OCI-LY1 (cell line): ENCODE results near the gene MAST4.

Experiments
- H2AFZ ChIP-seq: fragments of 200-600 bp; sonication (generic), shearing (Covaris generic); 2 replicates; pipeline ENCODE4 v1.6.0; 2014; ENCODE audit warnings: antibody characterized with exemption, mild to moderate bottlenecking, low read length
- H3F3A ChIP-seq: fragments of 200-600 bp; sonication (generic), shearing (Covaris generic); 2 replicates; pipeline ENCODE4 v1.6.0; 2014; ENCODE audit warnings: mild to moderate bottlenecking, antibody characterized with exemption, low read length, moderate library complexity; ENCODE audit not compliant: insufficient read depth
- H3K27ac ChIP-seq: fragments of 200-600 bp; sonication (generic); 2 replicates; pipeline ENCODE4 v1.5.1; 2014; ENCODE audit warnings: low read length, mixed run types, mild to moderate bottlenecking, low read depth; ENCODE audit not compliant: poor library complexity, severe bottlenecking
- H3K27me3 ChIP-seq: fragments of 200-600 bp; sonication (generic); 2 replicates; pipeline ENCODE4 v1.6.0; 2014; ENCODE audit warnings: antibody characterized with exemption, mild to moderate bottlenecking, low read length, moderate library complexity; ENCODE audit not compliant: insufficient read depth
- H3K36me3 ChIP-seq: fragments of 200-600 bp; sonication (generic); 2 replicates; pipeline ENCODE4 v1.6.1; 2014; ENCODE audit warnings: mild to moderate bottlenecking, antibody characterized with exemption, low read length, moderate library complexity, mixed read lengths; ENCODE audit not compliant: insufficient read depth
- H3K4me1 ChIP-seq: fragments of 200-600 bp; sonication (generic); 2 replicates; pipeline ENCODE4 v1.5.1; 2014; ENCODE audit warnings: mild to moderate bottlenecking, low read length, moderate library complexity; ENCODE audit not compliant: insufficient read depth, severe bottlenecking
- H3K4me2 ChIP-seq: fragments of 200-600 bp; sonication (generic), shearing (Covaris generic); 2 replicates; pipeline ENCODE4 v1.6.1; 2014; ENCODE audit warnings: low read length
- H3K4me3 ChIP-seq: fragments of 200-600 bp; sonication (generic); 2 replicates; pipeline ENCODE4 v1.5.1; 2014; ENCODE audit warnings: low read length, low read depth, mild to moderate bottlenecking, mixed read lengths; ENCODE audit not compliant: poor library complexity, severe bottlenecking
- H3K79me2 ChIP-seq: fragments of 200-600 bp; shearing (Covaris generic); 2 replicates; pipeline ENCODE4 v1.6.1; 2016; ENCODE audit warnings: mixed run types, low read length, mixed read lengths; ENCODE audit not compliant: insufficient read depth
- H3K9ac ChIP-seq: fragments of 200-600 bp; sonication (generic), shearing (Covaris generic); 2 replicates; pipeline ENCODE4 v1.6.1; 2014; ENCODE audit warnings: mild to moderate bottlenecking, low read length, mixed read lengths
- H3K9me2 ChIP-seq: fragments of 200-600 bp; sonication (generic), shearing (Covaris generic); 2 replicates; pipeline ENCODE4 v1.6.1; 2014; ENCODE audit warnings: low read depth, mild to moderate bottlenecking, low read length, mixed read lengths
- H3K9me3 ChIP-seq: fragments of 200-600 bp; shearing (Covaris generic); 2 replicates; pipeline ENCODE4 v1.6.1; 2014; ENCODE audit warnings: low read length, mixed read lengths
- H4K20me1 ChIP-seq: fragments of 200-600 bp; sonication (generic), shearing (Covaris generic); 2 replicates; pipeline ENCODE4 v1.6.0; 2016; ENCODE audit warnings: mild to moderate bottlenecking, low read length; ENCODE audit not compliant: insufficient read depth
- EZH2 ChIP-seq: fragments of 200-600 bp; sonication (generic), shearing (Covaris generic); IDR thresholded peaks from 2 replicates; pipeline ENCODE4 v1.8.0; 2017; ENCODE audit warnings: borderline replicate concordance, mixed run types, mild to moderate bottlenecking, antibody characterized with exemption, low read length, moderate library complexity, mixed read lengths
- TF ChIP-seq, protein P1 (sequence below): fragments of 200-600 bp; sonication (generic), shearing (Covaris generic); IDR thresholded peaks from 2 replicates; pipeline ENCODE4 v1.5.1; 2017; ENCODE audit warnings: mild to moderate bottlenecking, antibody characterized with exemption, low read length, moderate library complexity, mixed read lengths

The MAST4 gene

DNA sequence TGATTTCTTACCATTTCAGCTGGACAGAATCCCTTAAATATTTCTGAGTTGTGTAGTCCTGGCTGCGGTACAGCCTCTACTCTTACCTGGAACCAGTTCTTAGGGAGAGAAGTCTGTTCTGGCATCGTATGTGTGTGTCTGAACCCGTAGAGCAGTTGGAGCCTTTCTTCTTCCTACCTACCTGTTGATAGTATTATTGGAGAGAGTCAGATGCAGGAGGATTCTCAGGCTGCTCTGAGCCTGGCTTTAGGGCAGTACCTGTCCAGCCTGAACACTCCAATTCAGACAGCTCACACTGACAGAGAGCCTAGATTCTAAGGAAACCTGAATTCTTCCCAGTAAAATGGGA lies 410.3 kb downstream of the MAST4 start:
- H3K79me2 ChIP-seq, result no peaks in the 10 kb centered on the region
- no peaks in the 10 kb centered on the region for H3K9me3 ChIP-seq
- no peaks in the 10 kb centered on the region for H3K9me2 ChIP-seq
- H3K4me2 ChIP-seq, result no peak overlapping the region
- no peak overlapping the region for H2AFZ ChIP-seq
- no peak overlapping the region for H3K4me3 ChIP-seq
- peaks cover 18% of the 10 kb centered on the region for H3K4me1 ChIP-seq
- no peaks in the 10 kb centered on the region for H3K27me3 ChIP-seq
- H3K36me3 ChIP-seq, result no peaks in the 10 kb centered on the region
- TF ChIP-seq, protein P1, sequence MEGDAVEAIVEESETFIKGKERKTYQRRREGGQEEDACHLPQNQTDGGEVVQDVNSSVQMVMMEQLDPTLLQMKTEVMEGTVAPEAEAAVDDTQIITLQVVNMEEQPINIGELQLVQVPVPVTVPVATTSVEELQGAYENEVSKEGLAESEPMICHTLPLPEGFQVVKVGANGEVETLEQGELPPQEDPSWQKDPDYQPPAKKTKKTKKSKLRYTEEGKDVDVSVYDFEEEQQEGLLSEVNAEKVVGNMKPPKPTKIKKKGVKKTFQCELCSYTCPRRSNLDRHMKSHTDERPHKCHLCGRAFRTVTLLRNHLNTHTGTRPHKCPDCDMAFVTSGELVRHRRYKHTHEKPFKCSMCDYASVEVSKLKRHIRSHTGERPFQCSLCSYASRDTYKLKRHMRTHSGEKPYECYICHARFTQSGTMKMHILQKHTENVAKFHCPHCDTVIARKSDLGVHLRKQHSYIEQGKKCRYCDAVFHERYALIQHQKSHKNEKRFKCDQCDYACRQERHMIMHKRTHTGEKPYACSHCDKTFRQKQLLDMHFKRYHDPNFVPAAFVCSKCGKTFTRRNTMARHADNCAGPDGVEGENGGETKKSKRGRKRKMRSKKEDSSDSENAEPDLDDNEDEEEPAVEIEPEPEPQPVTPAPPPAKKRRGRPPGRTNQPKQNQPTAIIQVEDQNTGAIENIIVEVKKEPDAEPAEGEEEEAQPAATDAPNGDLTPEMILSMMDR, result no peak
- no peak for TF ChIP-seq EZH2
- H3K27ac ChIP-seq, result no peak overlapping the region
- H4K20me1 ChIP-seq, result no peaks in the 10 kb centered on the region
- H3K9ac ChIP-seq, result no peak overlapping the region
- no peaks in the 10 kb centered on the region for H3F3A ChIP-seq

DNA sequence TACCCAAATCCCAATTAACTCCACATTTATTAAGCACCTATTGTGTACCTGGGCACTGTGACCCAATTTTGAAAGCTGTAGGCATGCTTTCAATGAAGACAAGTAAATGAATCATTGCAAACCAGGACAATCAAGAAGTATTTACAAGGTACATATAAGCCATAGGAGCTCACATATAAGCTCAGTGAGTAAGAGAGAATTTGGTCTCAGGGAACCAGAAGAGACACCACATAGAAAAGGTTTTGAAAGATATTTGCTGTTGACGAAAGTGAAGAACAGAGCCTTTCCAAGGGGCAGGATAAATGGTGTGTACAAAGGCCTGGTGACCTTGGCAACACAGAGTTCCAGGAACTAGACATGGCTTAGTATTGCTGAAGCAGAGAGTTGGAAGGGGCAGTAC lies 412.8 kb downstream of the MAST4 start:
- Histone ChIP-seq H3K9ac (no peak overlapping the region), H3K4me3 (no peak overlapping the region), H4K20me1 (no peaks in the 10 kb centered on the region), H3K9me3 (no peaks in the 10 kb centered on the region), H2AFZ (no peak overlapping the region), H3K27ac (no peak overlapping the region), H3K27me3 (no peaks in the 10 kb centered on the region), H3F3A (no peaks in the 10 kb centered on the region), H3K4me1 (peaks cover 12% of the 10 kb centered on the region), H3K79me2 (no peaks in the 10 kb centered on the region), H3K4me2 (no peak overlapping the region), H3K36me3 (no peaks in the 10 kb centered on the region), H3K9me2 (no peaks in the 10 kb centered on the region)
- TF ChIP-seq, protein P1, result no peak
- TF ChIP-seq EZH2, result no peak

DNA sequence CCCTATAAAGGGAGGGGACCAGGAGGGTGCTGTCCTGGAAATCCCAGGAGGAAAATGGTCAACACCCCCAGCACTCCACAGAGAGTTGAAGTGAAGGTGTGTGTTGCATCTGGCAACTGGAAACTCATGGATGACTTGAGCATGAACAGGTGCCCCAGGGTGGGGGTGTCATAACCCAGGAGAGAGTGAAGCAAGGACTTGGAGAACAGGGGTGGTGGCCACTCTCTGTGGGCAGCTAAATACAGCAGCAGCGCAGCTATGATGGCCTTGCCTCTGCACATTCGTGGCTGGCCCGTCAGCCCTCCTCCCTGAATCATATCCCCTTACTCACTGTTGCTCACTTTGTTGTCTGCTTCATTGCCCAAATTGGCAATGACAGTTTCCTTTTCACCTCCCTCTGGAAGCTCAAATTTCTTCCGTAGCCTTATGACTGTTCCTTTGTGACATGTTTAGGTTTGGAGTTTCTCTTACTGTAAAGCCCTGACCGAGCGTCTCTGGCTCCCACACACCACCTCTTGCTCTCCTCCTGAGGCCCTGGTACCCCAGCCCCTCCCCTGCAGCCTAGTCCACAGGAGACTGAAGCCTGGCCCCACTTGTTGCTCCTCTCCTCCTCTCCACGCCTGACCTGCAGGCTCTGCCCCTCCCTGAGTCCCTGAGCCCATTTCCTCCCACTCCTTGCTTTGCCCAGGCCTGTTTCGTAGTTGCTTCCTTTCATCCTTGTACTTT lies 414.7 kb downstream of the MAST4 start:
- H3K36me3 ChIP-seq, result no peaks in the 10 kb centered on the region
- no peaks in the 10 kb centered on the region for H4K20me1 ChIP-seq
- H3K9ac ChIP-seq, result no peak overlapping the region
- TF ChIP-seq, protein P1, result no peak
- no peak for TF ChIP-seq EZH2
- no peaks in the 10 kb centered on the region for H3K9me3 ChIP-seq
- H2AFZ ChIP-seq, result no peak overlapping the region
- no peaks in the 10 kb centered on the region for H3F3A ChIP-seq
- H3K27me3 ChIP-seq, result no peaks in the 10 kb centered on the region
- no peak overlapping the region for H3K27ac ChIP-seq
- H3K4me3 ChIP-seq, result no peak overlapping the region
- no peaks in the 10 kb centered on the region for H3K9me2 ChIP-seq
- no peaks in the 10 kb centered on the region for H3K4me1 ChIP-seq
- H3K79me2 ChIP-seq, result no peaks in the 10 kb centered on the region
- H3K4me2 ChIP-seq, result no peak overlapping the region
